Endothelial cell (in vitro differentiated cells): Measurements from ENCODE around the gene COL4A3. TPM values are rescaled to one million over a fixed set of nuclear protein-coding genes. Genes with fewer than 3 reads are reported as not detected.

ENCODE experiments used
- DNase-seq: peaks from one replicate; pipeline ENCODE4 v3.0.0; 2021; ENCODE audit warnings: low spot score
- H3K27ac Mint-ChIP-seq: one replicate; pipeline ENCODE4 v1.8.0; 2021; ENCODE audit warnings: mixed read lengths, inconsistent platforms; ENCODE audit not compliant: unreplicated experiment
- H3K27me3 Mint-ChIP-seq: one replicate; pipeline ENCODE4 v1.8.0; 2021; ENCODE audit warnings: mild to moderate bottlenecking, moderate library complexity, mixed read lengths, inconsistent platforms; ENCODE audit not compliant: unreplicated experiment
- H3K36me3 Mint-ChIP-seq: one replicate; pipeline ENCODE4 v1.8.0; 2021; ENCODE audit warnings: mild to moderate bottlenecking, low read depth, mixed read lengths, inconsistent platforms; ENCODE audit not compliant: unreplicated experiment
- H3K4me1 Mint-ChIP-seq: one replicate; pipeline ENCODE4 v1.8.0; 2021; ENCODE audit warnings: mild to moderate bottlenecking, mixed read lengths, inconsistent platforms; ENCODE audit not compliant: unreplicated experiment
- H3K4me3 Mint-ChIP-seq: one replicate; pipeline ENCODE4 v1.8.0; 2021; ENCODE audit warnings: mild to moderate bottlenecking, mixed read lengths, inconsistent platforms; ENCODE audit not compliant: unreplicated experiment
- H3K9me3 Mint-ChIP-seq: one replicate; pipeline ENCODE4 v1.8.0; 2021; ENCODE audit warnings: mixed read lengths, inconsistent platforms; ENCODE audit not compliant: unreplicated experiment
- CTCF ChIP-seq: fragments of 200-600 bp; sonication (generic); IDR thresholded peaks from one replicate; pipeline ENCODE4 v1.5.0; 2021; ENCODE audit warnings: antibody characterized with exemption; ENCODE audit not compliant: unreplicated experiment
- total RNA-seq: library from RNA; stranded (reverse); fragmentation: NEBNext Ultra II Directional; extraction: Animal tissue kit (Norgen Biotek cat#: 25700); gene quantifications from one replicate; pipeline ENCODE4 v1.2.1, GENCODE V29; 2021; ENCODE audit not compliant: unreplicated experiment

COL4A3 gene
- total RNA-seq, 1 donor from 2014 or later = not detected

- peaks cover 2% of the 10 kb centered on the region for H3K27me3 Mint-ChIP-seq
- H3K27ac Mint-ChIP-seq = no peak overlapping the region
- H3K36me3 Mint-ChIP-seq = no peaks in the 10 kb centered on the region
- TF ChIP-seq CTCF = no peak
- DNase-seq = no peak
- H3K9me3 Mint-ChIP-seq = no peaks in the 10 kb centered on the region
- H3K4me3 Mint-ChIP-seq = no peak overlapping the region
- H3K4me1 Mint-ChIP-seq = peaks cover 2% of the 10 kb centered on the region
These were observed 103.1 kb downstream of the COL4A3 start for GRCh38 chr2:227267410-227268115.

GRCh38 chr2:227280895-227281294, 116.5 kb downstream of the COL4A3 start:
- Mint-ChIP-seq H3K27me3 (no peaks in the 10 kb centered on the region), H3K36me3 (no peaks in the 10 kb centered on the region), H3K4me1 (no peaks in the 10 kb centered on the region), H3K4me3 (no peak overlapping the region), H3K27ac (no peak overlapping the region), H3K9me3 (no peaks in the 10 kb centered on the region)
- TF ChIP-seq CTCF = no peak
- no peak for DNase-seq

- DNase-seq = no peak
- Mint-ChIP-seq H3K27me3 (no peaks in the 10 kb centered on the region), H3K27ac (no peak overlapping the region), H3K4me1 (no peaks in the 10 kb centered on the region), H3K9me3 (no peaks in the 10 kb centered on the region), H3K36me3 (no peaks in the 10 kb centered on the region), H3K4me3 (no peak overlapping the region)
- no peak for TF ChIP-seq CTCF
These were observed 121.4 kb downstream of the COL4A3 start for GRCh38 chr2:227285741-227286236.

- Mint-ChIP-seq H3K4me1 (no peaks in the 10 kb centered on the region), H3K27me3 (no peaks in the 10 kb centered on the region), H3K4me3 (no peak overlapping the region), H3K9me3 (no peaks in the 10 kb centered on the region), H3K36me3 (no peaks in the 10 kb centered on the region), H3K27ac (no peak overlapping the region)
- no peak for TF ChIP-seq CTCF
- no peak for DNase-seq
These were observed 123.3 kb downstream of the COL4A3 start for GRCh38 chr2:227287771-227288170.

- Mint-ChIP-seq H3K4me1 (no peaks in the 10 kb centered on the region), H3K4me3 (no peak overlapping the region), H3K27ac (no peak overlapping the region), H3K36me3 (no peaks in the 10 kb centered on the region), H3K9me3 (no peaks in the 10 kb centered on the region), H3K27me3 (no peaks in the 10 kb centered on the region)
- TF ChIP-seq CTCF = no peak
- DNase-seq = no peak
These were observed 127.9 kb downstream of the COL4A3 start for GRCh38 chr2:227292314-227292713.
